Thyroid gland (tissue), 4 donors: ENCODE data around the gene CCNE1.

Experiments
- POLR2A ChIP-seq, 2 donors: fragments of 450-650 bp; IDR thresholded peaks; one replicate each; pipeline ENCODE4 v1.6.1; 2017; ENCODE audit warnings: antibody characterized with exemption in 2 of 2, mild to moderate bottlenecking in 2 of 2, moderate library complexity in 1 of 2
- TF ChIP-seq, protein P1 (sequence below), 6 experiments: fragments of 200-600 bp in 3 of 6; fragments of 450-650 bp in 3 of 6; sonication (generic) in 3 of 6; IDR thresholded peaks; one replicate each; pipeline ENCODE4 v1.5.1; 2016 to 2019; ENCODE audit warnings: antibody characterized with exemption in 6 of 6, mild to moderate bottlenecking in 2 of 6, inconsistent platforms in 1 of 6, moderate library complexity in 1 of 6

DNA sequence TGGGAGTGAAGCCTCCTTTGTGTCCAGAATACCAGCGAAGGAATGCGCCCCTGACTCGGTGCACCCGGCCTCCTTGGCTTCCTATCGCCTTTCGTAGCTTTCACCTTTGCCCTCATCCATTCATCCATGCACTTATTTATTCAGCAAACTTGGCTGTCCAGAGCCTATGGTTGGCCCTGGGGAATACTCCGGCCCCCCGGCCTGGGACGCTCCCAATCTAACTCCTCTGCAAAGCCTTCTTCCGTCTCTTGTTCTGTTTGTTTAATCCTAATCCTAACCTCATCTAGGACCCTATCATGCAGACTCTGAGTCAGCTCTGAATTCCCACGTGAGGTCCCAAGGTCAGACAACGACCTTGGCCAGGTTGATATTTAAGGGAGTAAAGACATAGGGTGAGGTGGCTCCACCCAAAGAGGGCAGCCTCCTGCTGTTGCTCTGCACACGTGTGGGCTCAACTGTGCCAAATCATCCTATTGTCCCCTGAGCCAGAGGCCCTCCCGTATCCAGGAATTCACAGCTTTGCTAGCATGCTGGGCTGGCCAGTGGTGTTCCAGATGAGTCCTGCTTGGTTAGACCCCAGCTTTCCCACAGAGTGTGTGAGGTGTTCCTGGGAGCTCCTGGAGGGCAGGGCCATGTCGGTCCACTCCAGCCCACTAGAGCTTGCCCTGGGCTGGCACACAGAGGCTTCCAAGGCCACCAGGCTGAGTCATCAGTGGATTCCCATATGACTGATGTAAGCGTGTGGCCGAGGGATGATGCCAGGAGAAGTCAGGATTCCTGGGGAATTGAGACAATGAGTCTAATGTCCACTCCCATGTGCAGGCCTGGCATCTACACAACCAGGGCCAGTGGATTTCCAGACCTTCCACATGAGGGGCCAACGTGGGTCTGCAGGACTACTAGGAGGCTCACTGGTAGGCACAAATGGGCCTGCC lies 6.5 kb upstream of the CCNE1 start:
- TF ChIP-seq, protein P1, sequence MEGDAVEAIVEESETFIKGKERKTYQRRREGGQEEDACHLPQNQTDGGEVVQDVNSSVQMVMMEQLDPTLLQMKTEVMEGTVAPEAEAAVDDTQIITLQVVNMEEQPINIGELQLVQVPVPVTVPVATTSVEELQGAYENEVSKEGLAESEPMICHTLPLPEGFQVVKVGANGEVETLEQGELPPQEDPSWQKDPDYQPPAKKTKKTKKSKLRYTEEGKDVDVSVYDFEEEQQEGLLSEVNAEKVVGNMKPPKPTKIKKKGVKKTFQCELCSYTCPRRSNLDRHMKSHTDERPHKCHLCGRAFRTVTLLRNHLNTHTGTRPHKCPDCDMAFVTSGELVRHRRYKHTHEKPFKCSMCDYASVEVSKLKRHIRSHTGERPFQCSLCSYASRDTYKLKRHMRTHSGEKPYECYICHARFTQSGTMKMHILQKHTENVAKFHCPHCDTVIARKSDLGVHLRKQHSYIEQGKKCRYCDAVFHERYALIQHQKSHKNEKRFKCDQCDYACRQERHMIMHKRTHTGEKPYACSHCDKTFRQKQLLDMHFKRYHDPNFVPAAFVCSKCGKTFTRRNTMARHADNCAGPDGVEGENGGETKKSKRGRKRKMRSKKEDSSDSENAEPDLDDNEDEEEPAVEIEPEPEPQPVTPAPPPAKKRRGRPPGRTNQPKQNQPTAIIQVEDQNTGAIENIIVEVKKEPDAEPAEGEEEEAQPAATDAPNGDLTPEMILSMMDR (IDR thresholded peaks at IDR 0.05), result no peak
- TF ChIP-seq POLR2A (IDR thresholded peaks at IDR 0.05), result no peak
